K562 (cell line): ENCODE data around the gene SLC4A2. TPM values are rescaled to one million over a fixed set of nuclear protein-coding genes. Genes with fewer than 3 reads are reported as not detected.
A peak's percentile ranks its signal among the peaks of the same experiment; 100 is the strongest.

Experiments used
- CBFA2T3 ChIP-seq: fragments of 450-650 bp; IDR thresholded peaks from 2 replicates; pipeline ENCODE4 v1.6.1; 2017
- CSDE1 ChIP-seq, 2 experiments: fragments of 450-650 bp; IDR thresholded peaks; 2 replicates each; pipeline ENCODE4 v1.6.1; 2016; ENCODE audit warnings: mild to moderate bottlenecking in 1 of 2
- FOXM1 ChIP-seq, 2 experiments: fragments of 450-650 bp in 1 of 2; sonication (generic) in 1 of 2; formaldehyde crosslinking in 1 of 2; IDR thresholded peaks; 2 replicates each; pipeline versions ENCODE4 v1.6.1 to v1.9.0; 2017 to 2022; ENCODE audit warnings: low read depth in 2 of 2, mild to moderate bottlenecking in 2 of 2, missing genetic modification reagents in 1 of 2, moderate library complexity in 1 of 2
- ILF3 ChIP-seq: fragments of 450-650 bp; IDR thresholded peaks from 2 replicates; pipeline ENCODE4 v1.6.1; 2018; ENCODE audit warnings: antibody characterized with exemption, mild to moderate bottlenecking, moderate library complexity, borderline replicate concordance
- NEUROD1 ChIP-seq: fragments of 150-350 bp; IDR thresholded peaks from 2 replicates; pipeline ENCODE4 v1.6.1; 2014; ENCODE audit warnings: borderline replicate concordance, low read length, low read depth; ENCODE audit not compliant: partially characterized antibody
- NRF1 ChIP-seq, 2 experiments: fragments of 450-650 bp; IDR thresholded peaks in 1 of 2; conservative IDR thresholded peaks in 1 of 2; 2 replicates each; pipeline ENCODE4 v1.6.1; 2014; ENCODE audit warnings: mild to moderate bottlenecking in 2 of 2
- POLR2G ChIP-seq: fragments of 200-400 bp; formaldehyde crosslinking; IDR thresholded peaks from 2 replicates; pipeline ENCODE4 v1.6.1; 2017; ENCODE audit warnings: low read depth, mild to moderate bottlenecking, antibody characterized with exemption, low read length, moderate library complexity
- ZFP1 ChIP-seq: fragments of 450-650 bp; formaldehyde crosslinking; IDR thresholded peaks from 2 replicates; pipeline ENCODE4 v1.4.0; 2020; ENCODE audit warnings: mild to moderate bottlenecking, mixed read lengths
- ZNF174 ChIP-seq: fragments of 250-450 bp; sonication (Bioruptor Pico); IDR thresholded peaks from 2 replicates; pipeline ENCODE4 v1.4.0; 2020; ENCODE audit warnings: mild to moderate bottlenecking
- ZNF224 ChIP-seq: sonication (generic); formaldehyde crosslinking; IDR thresholded peaks from 2 replicates; pipeline ENCODE4 v1.8.0; 2022; ENCODE audit warnings: mild to moderate bottlenecking, missing genetic modification reagents
- ZNF583 ChIP-seq: fragments of 250-450 bp; sonication (Bioruptor Pico); IDR thresholded peaks from 2 replicates; pipeline ENCODE4 v1.4.0; 2020
- polyA plus RNA-seq, 8 experiments: library from polyadenylated mRNA; depleted of rRNA in 4 of 8; stranded (reverse) in 5 of 8; unstranded in 3 of 8; fragments of >200 nt; fragmentation: Nextera tagmentation in 2 of 8; fragmentation: Illumina TruSeq in 1 of 8; extraction: Ambion mirVana in 2 of 8; extraction: Trizol in 1 of 8; gene quantifications; 2 replicates each; pipeline versions ENCODE4 v1.2.1 to v1.2.3, GENCODE V29; 2011 to 2014; ENCODE audit warnings: inconsistent platforms in 1 of 8, missing spikeins in 1 of 8
- total RNA-seq, 7 experiments: library from RNA; depleted of rRNA in 6 of 7; stranded (reverse); fragments of >200 nt in 6 of 7; fragmentation: Illumina TruSeq in 2 of 7; extraction: Trizol in 2 of 7; gene quantifications; 2 replicates each; pipeline versions ENCODE4 v1.2.1 to v1.2.3, GENCODE V29; 2011 to 2021; ENCODE audit warnings: low replicate concordance in 1 of 7
- TF ChIP-seq, protein P1 (sequence below), 2 experiments: fragments of 450-650 bp; IDR thresholded peaks; 2 replicates each; pipeline ENCODE4 v1.6.1; 2016; ENCODE audit warnings: mild to moderate bottlenecking in 2 of 2, borderline replicate concordance in 1 of 2, low read depth in 1 of 2, moderate library complexity in 1 of 2
- TF ChIP-seq, protein P2 (sequence below): fragments of 250-450 bp; sonication (Bioruptor Pico); IDR thresholded peaks from 2 replicates; pipeline ENCODE4 v1.8.0; 2021; ENCODE audit warnings: mild to moderate bottlenecking, moderate library complexity
- TF ChIP-seq, protein P3 (sequence below): fragments of 450-650 bp; conservative IDR thresholded peaks from 2 replicates; pipeline ENCODE4 v1.6.1; 2016; ENCODE audit warnings: missing genetic modification characterization, low read depth, mild to moderate bottlenecking, missing compliant biosample characterization, moderate library complexity

SLC4A2 gene
- total and polyA plus RNA-seq, 9 of the 15 experiments (the other 6 are each of a cell fraction or from before 2014, with no cell fraction given) = 11.4 to 375 (median 130) TPM

DNA sequence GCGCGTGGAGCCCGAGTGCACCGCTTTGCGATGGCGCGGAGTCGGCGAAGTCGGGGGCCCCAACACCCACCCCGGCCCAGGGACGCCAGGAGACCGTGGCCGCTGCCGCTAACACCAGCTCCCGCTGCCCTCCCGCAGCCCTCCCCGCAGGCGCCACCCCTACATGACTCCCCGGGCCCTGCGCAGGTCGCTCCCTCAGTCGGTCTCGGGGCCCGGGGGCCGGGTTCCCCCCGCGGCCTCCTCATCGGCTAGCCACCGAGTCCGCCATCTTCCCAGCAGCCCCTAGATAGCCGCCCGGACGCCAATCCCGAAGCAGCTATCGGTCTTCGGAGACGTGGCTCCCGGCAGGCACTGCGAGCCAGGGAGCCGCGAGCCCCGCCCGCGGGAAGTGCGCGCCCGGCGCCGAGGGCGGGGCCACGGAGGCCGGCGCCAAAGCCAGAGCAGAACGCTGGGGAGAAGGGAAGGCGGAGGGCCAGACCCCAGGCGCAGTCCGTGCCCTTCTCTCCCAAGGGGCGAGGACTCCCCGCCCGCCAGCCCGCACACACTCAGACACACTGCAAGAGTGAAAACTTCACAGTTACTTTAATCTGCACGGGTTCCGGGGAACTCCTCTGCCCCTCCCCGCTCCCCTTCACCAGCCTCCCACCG is 21.3 kb downstream of the SLC4A2 start, which contains the start of gene FASTK (continued):
- TF ChIP-seq, protein P1, sequence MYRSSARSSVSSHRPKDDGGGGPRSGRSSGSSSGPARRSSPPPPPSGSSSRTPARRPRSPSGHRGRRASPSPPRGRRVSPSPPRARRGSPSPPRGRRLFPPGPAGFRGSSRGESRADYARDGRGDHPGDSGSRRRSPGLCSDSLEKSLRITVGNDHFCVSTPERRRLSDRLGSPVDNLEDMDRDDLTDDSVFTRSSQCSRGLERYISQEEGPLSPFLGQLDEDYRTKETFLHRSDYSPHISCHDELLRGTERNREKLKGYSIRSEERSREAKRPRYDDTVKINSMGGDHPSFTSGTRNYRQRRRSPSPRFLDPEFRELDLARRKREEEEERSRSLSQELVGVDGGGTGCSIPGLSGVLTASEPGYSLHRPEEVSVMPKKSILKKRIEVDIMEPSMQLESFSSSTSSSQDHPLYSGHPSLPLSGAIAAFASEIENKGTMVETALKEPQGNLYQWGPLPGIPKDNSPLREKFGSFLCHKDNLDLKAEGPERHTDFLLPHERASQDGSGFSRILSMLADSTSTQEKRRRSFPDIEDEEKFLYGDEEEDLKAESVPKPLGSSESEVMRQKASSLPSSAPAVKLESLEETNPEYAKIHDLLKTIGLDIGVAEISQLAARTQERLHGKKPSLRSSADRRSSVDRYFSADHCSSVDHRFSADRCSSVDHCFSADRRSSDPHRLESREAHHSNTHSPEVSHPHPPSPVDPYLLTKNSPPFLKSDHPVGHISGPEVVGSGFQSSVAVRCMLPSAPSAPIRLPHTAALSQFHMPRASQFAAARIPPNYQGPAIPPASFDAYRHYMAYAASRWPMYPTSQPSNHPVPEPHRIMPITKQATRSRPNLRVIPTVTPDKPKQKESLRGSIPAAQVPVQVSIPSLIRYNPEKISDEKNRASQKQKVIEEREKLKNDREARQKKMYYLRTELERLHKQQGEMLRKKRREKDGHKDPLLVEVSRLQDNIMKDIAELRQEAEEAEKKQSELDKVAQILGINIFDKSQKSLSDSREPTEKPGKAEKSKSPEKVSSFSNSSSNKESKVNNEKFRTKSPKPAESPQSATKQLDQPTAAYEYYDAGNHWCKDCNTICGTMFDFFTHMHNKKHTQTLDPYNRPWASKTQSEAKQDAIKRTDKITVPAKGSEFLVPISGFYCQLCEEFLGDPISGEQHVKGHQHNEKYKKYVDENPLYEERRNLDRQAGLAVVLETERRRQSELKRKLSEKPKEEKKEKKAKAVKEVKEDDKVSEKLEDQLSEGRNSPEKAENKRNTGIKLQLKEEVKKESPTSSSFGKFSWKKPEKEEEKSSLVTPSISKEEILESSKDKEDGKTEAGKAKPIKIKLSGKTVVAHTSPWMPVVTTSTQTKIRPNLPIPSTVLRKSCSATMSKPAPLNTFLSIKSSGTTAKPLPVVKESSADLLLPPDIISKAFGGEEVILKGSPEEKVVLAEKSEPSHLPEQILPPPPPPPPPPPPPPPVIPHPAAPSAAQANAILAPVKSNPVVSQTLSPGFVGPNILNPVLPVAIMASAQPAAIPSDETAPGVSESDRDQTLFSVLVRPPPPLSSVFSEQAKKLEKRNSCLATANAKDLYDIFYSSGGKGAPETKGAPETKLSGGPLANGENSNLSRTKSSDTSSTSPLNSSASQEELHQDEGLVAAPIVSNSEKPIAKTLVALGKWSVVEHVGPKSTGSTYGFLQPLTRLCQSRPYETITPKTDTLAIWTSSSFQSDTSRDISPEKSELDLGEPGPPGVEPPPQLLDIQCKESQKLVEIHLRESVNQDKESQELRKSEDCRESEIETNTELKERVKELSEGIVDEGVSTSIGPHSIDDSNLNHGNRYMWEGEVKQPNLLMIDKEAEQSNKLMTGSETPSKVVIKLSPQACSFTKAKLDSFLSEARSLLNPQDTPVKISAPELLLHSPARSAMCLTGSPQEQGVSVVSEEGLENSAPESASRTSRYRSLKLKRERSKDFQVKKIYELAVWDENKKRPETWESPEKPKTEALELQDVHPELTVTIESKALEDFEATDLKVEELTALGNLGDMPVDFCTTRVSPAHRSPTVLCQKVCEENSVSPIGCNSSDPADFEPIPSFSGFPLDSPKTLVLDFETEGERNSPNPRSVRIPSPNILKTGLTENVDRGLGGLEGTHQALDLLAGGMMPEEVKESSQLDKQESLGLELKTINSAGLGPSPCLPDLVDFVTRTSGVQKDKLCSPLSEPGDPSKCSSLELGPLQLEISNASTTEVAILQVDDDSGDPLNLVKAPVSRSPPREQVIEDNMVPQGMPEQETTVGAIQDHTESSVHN (IDR thresholded peaks at IDR 0.05; ENCODE audit: borderline replicate concordance in 1 of 2, low read depth in 1 of 2) = no peak
- TF ChIP-seq CBFA2T3 (no peak), POLR2G (peak; percentile 97), ZFP1 (CRISPR knock-in tag) (no peak; the same call in 1 of the 2 replicates), ZNF583 (CRISPR knock-in tag) (peak; percentile 10; the same call in 1 of the 2 replicates), ZNF174 (CRISPR knock-in tag) (no peak), CSDE1 (IDR thresholded peaks at IDR 0.05) (no peak), FOXM1 (IDR thresholded peaks at IDR 0.05; ENCODE audit: low read depth) (no peak), FOXM1 (CRISPR knock-in tag; IDR thresholded peaks at IDR 0.05; ENCODE audit: low read depth) (no peak; the same call in none of the 2 replicates), NRF1 (conservative IDR thresholded peaks at IDR 0.05 in 1 of 2, IDR thresholded peaks at IDR 0.05 in 1 of 2) (peak; percentile 84 to 86), ZNF224 (CRISPR knock-in tag) (no peak), ILF3 (no peak), NEUROD1 (peak; percentile 82)
- TF ChIP-seq, protein P2, sequence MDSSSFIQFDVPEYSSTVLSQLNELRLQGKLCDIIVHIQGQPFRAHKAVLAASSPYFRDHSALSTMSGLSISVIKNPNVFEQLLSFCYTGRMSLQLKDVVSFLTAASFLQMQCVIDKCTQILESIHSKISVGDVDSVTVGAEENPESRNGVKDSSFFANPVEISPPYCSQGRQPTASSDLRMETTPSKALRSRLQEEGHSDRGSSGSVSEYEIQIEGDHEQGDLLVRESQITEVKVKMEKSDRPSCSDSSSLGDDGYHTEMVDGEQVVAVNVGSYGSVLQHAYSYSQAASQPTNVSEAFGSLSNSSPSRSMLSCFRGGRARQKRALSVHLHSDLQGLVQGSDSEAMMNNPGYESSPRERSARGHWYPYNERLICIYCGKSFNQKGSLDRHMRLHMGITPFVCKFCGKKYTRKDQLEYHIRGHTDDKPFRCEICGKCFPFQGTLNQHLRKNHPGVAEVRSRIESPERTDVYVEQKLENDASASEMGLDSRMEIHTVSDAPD (CRISPR knock-in tag) = no peak
- TF ChIP-seq, protein P3, sequence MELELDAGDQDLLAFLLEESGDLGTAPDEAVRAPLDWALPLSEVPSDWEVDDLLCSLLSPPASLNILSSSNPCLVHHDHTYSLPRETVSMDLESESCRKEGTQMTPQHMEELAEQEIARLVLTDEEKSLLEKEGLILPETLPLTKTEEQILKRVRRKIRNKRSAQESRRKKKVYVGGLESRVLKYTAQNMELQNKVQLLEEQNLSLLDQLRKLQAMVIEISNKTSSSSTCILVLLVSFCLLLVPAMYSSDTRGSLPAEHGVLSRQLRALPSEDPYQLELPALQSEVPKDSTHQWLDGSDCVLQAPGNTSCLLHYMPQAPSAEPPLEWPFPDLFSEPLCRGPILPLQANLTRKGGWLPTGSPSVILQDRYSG (tag) = peak; percentile 81; the same call in 1 of the 2 replicates
